Activated naive CD4-positive, alpha-beta T cell treated with anti-CD3 and anti-CD28 coated beads, Interleukin-2, amount 50 U/mL, for 72 hours (primary cell): ENCODE data around the gene RPH3AL. TPM values are rescaled to one million over a fixed set of nuclear protein-coding genes. Genes with fewer than 3 reads are reported as not detected.

Experiments
- ATAC-seq, 2 donors: fragments of 150-1000 bp; cut with Tn5 transposase; 2 replicates each; pipeline ENCODE4 v1.10.0; 2021; ENCODE audit warnings: mild to moderate bottlenecking in 2 of 2, moderate library complexity in 2 of 2
- DNase-seq, 2 donors: peaks; one replicate each; pipeline ENCODE4 v3.0.0; 2021 to 2022; ENCODE audit warnings: low spot score in 2 of 2
- H3K27ac Mint-ChIP-seq, 2 donors: one replicate each; pipeline ENCODE4 v1.8.0; 2022; ENCODE audit warnings: mild to moderate bottlenecking in 2 of 2, mixed read lengths in 2 of 2
- H3K36me3 Mint-ChIP-seq, 2 donors: one replicate each; pipeline ENCODE4 v1.8.0; 2022; ENCODE audit warnings: mixed read lengths in 2 of 2
- H3K9me3 Mint-ChIP-seq, 2 donors: one replicate each; pipeline ENCODE4 v1.8.0; 2022; ENCODE audit warnings: mixed read lengths in 2 of 2
- total RNA-seq, 2 donors: library from RNA; stranded (reverse); gene quantifications; one replicate each; pipeline ENCODE4 v1.2.3, GENCODE V29; 2022

The RPH3AL gene
- total RNA-seq, 2 donors from 2014 or later: 2.0 to 3.8 TPM

DNA sequence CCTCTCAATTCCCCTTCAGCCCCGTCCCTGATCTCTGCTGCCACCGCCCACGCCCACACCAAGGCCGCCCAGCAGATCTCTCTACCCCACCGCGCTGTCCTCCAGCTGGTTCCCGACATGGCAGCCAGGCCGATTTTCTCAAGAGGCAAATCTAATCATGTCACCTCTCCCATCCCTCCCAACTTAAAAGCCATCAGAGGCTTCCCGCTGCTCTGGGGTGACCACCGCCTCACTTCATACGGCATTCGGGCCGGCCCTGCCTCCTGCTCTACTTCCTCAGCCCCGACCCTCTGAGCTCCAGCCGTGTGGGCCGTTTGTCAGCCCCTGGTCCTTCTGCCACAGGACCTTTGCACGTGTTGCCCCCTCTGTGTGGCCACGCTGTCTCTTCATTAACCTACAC lies 63.2 kb downstream of the RPH3AL start:
- H3K9me3 Mint-ChIP-seq: no peaks in the 10 kb centered on the region
- no peak for ATAC-seq
- DNase-seq: peak in 1 of 2 donors; percentile 1
- H3K36me3 Mint-ChIP-seq: no peaks in the 10 kb centered on the region
- H3K27ac Mint-ChIP-seq: peak overlapping the region; percentile 26 to 68

DNA sequence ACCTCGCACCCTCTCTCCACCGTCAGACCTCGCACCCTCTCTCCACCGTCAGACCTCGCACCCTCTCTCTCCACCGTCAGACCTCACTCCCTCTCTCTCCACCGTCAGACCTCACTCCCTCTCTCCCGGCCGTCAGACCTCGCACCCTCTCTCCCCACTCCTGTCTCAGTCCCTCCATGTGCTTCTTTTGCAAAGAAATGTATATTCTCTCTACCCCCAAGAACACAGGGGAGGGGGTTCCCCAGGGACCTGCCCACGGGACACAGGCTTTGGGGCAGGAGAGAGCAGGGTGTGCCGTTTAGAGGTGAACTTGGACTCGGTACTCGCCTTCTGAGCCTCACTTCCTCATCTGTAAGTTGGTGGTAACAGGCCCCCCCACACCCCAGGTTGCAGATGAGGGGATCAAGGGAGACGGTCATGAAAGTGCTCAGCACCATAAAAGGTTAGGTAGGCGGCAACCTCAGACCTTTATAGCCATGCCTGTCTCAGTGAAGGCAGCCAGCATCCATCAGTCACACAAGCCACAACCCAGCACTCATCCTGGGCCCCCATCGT lies 63.7 kb downstream of the RPH3AL start:
- Mint-ChIP-seq H3K27ac (no peak overlapping the region), H3K9me3 (no peaks in the 10 kb centered on the region), H3K36me3 (no peaks in the 10 kb centered on the region)
- ATAC-seq: no peak
- no peak for DNase-seq

DNA sequence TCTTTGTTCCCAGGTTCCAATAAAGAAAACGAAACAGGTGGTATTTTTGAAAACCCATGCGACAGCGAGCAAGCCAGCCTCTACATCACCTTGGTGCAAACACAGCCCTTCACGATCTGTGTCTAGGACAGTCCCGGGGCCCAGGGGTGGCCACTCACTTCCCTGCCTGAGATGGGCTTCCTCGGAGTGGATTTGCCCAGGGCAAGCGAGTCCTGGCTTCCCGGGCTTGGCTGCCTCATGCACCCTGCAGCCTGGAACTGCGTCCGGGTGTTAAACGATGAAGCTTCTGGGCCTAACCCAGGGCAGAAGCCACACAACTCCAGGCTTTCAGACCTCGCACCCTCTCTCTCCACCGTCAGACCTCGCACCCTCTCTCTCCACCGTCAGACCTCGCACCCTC lies 66.0 kb downstream of the RPH3AL start:
- H3K36me3 Mint-ChIP-seq: no peaks in the 10 kb centered on the region
- no peak overlapping the region for H3K27ac Mint-ChIP-seq
- H3K9me3 Mint-ChIP-seq: no peaks in the 10 kb centered on the region
- ATAC-seq: no peak
- peak in 1 of 2 donors; percentile 38 for DNase-seq

DNA sequence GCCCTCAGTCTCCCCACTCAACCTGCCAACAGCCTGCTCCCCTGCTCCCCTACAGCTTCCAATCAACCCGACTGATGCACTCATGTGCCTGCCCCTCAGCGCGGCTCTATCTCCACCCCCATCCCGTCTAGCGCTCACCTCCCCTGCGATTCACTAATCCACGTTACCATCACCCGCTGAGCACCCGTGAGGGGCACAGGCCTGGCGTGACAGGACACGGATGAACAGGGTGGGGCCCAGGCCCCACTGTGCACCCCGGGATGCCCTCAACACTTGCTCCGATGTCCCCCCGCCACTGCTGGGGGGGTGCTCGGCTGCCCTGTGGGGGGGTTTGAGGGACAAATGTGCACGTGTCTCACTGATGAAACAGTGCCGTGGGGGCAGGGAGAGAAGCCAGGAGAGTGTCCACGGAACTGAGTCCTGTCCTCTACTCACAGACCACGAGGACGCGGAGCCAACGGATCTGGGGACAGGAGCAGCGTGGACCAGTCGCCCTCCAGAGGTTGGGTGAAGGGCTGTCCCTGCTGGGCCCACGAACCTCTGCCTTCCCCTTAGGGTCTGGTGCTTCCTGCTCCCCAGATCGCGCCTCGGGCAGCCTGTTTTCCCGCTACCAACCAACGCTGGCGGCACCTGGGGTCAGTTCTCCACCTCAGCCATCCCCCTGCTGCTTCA lies 66.7 kb downstream of the RPH3AL start:
- Mint-ChIP-seq H3K9me3 (no peaks in the 10 kb centered on the region), H3K36me3 (no peaks in the 10 kb centered on the region), H3K27ac (no peak overlapping the region)
- ATAC-seq: no peak
- DNase-seq: peak in 1 of 2 donors; percentile 47

DNA sequence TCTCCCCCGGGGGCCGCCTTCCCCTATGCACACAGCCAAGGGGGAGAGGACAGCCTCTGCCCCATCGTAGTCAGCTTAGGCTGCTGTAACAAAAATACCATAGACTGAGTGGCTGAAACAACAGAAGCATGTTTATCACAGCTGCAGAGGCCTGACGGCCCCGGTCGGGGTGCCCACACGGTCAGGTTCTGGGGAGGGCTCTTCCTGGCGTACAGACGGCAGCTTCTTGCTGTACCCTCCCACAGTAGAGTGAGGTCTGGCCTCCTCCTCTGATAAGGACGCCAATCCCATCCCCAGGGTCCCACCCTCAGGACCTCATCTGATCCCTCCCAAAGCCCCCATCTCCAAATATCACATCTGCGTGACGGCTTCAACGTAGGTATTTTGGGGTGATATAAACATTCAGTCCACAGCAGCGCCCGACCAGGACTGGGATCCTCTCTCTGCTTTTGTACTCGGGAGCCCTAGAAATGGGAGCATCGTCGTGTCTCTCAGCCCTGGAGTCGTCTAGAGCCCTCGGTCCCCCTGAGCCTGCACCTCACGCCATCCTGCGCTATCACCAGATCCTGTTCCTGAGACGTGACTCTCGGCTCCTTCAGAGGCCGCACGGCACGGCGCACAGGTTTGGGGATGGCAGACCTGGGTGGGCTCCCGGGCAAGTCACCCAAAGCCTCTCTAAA lies 67.8 kb downstream of the RPH3AL start:
- H3K9me3 Mint-ChIP-seq: no peaks in the 10 kb centered on the region
- no peaks in the 10 kb centered on the region for H3K36me3 Mint-ChIP-seq
- peak in 1 of 2 donors; percentile 47 for DNase-seq
- ATAC-seq: no peak
- no peak overlapping the region for H3K27ac Mint-ChIP-seq

DNA sequence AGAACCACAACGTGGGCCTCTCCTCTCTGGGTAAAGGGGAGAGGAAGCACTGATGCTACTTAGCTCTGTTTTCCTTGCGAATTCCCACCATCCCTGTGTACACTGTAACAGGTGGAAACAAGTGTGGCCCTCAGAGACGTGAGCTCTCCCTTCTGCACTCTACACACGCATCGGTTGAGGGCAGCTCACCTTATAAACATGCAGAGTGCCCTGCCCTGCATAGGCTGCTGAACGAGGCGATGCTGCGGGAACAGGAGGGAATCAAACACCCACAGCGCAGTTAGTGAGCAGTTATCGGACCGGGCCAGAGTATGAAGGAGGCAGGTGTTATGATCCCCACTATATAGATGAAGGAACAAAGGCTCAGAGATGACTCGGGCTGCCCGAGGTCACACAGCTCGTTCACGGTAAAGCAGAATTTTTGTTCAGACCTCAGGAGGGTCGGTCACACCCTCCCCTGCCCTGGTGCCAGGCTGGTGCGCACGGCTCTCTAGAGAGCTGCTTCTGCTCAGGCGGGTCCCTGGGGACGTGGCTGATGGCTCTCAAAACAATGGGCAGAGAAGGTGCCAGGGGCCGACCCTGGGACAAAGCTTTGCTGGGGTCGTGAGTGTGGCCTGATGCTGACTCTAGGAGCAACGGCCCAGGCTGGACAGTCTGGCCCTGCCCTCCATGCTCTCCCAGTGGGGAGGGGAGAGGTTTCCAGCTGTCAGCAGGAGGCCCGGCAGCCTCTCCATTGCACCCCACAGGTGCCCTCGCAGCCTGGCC lies 68.5 kb downstream of the RPH3AL start:
- no peak overlapping the region for H3K27ac Mint-ChIP-seq
- H3K9me3 Mint-ChIP-seq: no peaks in the 10 kb centered on the region
- ATAC-seq (no peak), DNase-seq (peak in 1 of 2 donors; percentile 43)
- H3K36me3 Mint-ChIP-seq: no peaks in the 10 kb centered on the region

DNA sequence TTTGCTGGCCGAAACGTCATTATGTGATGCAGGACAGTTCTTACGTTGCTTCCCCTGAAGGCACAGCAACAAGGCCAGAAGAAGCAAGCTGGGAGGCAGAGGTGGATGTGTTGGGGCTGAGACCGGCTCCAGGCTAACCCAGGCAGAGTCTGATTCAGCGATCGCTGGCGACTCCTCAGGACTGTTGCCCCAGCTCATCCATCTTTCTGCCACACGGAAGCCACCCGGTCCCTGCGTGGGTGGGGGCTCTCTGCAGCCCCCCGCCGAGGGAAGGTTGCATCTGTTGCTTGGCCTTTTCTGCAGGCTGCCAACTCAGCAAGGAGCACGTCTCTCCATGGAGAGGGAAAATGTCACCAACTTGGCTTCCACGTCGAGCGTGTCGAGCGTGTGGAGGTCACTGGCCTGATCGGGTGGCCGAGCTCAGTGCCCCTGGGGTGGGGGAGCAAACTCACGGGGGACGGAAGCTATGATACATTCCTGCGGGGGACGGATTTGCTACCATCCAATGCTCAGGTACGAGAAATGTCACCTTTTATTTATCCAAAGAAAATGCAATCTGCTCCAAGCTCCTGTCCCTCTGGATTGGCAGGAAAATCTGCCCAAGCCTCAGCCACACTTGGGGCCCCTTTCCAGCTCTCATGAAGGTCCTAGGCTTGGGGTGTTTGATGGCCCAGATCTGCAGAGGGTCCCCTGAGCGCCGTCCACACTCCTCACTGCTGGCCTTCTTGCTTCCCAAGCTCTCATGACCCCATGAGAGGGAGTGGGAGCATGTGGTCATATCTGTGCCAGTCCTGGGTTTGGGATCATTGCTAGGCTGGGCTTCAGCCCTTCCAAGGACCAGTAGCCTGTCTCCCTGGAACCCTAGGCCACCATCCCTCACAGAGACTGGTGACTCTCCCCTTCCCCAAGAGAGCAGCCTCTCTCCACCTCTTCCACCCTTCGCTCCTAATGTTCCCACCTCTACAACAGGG lies 69.4 kb downstream of the RPH3AL start:
- DNase-seq: peak in 1 of 2 donors; percentile 40
- H3K9me3 Mint-ChIP-seq: no peaks in the 10 kb centered on the region
- H3K27ac Mint-ChIP-seq: no peak overlapping the region
- ATAC-seq: no peak
- no peaks in the 10 kb centered on the region for H3K36me3 Mint-ChIP-seq

DNA sequence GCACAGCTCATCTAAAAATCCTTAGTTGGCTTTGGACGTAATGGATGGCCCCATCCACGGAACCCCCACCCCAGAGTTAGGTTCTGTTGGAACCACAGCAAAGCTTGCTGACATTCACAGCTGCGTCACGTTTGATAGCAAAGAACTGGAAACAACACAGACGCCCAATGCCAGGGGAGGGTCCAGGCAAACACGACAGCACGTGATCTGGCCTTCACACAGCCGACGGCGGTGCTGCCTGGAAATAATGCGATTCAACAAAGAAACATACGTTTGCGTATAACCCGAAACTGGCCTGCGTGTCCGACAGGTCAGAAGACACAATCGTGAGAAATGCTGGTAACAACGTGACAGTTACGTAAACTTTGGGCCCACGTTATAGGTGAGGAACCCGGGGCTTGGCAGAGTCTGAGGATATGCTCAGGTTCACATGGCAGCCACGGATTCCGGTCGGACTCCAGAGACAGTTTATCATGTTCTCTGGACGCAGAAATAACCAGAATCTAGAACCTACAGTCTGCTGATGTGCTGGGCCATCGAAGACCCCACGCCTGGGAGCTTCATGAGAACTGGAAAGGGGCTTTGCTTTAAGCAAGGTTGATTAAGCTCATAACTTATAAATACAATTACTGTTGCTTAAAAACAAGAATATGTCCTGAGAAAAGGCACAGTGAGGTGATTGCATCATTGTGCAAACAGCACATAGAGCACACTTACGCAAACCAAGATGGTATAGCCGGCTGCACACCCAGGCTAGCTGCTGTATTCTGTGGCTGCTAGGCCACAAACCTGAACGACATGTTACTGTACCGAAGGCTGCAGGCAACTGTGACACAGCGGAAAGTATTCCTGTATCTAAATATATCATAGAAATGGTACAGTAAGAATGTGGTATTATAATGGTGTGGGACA lies 70.4 kb downstream of the RPH3AL start:
- Mint-ChIP-seq H3K9me3 (no peaks in the 10 kb centered on the region), H3K36me3 (no peaks in the 10 kb centered on the region), H3K27ac (no peak overlapping the region)
- ATAC-seq: no peak
- DNase-seq: peak in 1 of 2 donors; percentile 23

DNA sequence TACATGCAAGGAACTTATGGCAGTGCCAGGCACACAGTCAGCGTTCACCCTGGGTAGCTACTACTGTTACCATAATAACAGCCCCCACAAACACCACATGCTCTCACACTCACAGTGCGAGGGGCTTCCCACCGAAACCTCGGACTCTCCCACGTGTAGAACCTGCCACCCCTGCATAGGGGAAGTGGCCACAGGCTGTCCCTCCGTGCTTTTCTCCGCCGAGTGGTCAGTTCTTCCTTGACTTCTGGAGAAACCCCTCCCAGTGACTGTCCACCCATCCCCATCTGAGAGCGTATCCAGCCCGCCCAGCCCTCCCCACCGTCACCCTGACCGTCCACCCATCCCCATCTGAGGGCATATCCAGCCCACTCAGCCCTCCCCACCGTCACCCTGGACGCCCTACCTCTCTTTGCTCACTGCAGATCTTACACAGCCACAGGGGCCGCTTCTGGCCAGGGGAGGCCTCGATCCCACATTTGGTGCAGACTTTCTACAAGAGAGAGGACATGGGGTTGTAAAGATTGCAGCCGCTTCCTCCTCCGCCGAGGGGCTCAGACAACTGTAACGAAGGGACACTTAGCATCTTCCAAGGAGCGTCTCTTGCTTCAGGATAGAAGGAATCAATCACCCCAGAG lies 71.1 kb downstream of the RPH3AL start:
- Mint-ChIP-seq H3K36me3 (no peaks in the 10 kb centered on the region), H3K27ac (no peak overlapping the region), H3K9me3 (no peaks in the 10 kb centered on the region)
- no peak for ATAC-seq
- no peak for DNase-seq

DNA sequence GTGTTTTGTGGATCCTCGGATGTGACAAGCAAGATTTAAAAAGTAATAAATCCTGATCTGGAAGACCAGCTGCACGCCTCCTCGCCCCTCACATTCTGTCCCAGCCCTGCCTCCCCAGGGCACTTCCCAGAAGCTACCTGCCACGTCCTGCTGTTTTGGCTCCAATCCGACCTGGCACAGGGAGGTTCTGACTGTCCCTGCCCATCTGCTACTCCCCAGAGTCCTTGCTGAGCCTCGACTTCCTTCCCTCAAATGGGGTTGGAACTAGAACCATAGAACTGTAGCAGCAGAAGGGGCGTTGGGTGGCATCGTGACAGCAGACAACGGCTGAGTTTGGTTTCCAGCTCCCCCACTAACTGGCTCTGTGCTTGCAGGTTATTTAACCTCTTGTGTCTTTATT lies 71.7 kb downstream of the RPH3AL start:
- Mint-ChIP-seq H3K27ac (no peak overlapping the region), H3K36me3 (no peaks in the 10 kb centered on the region), H3K9me3 (no peaks in the 10 kb centered on the region)
- ATAC-seq (no peak), DNase-seq (no peak)

DNA sequence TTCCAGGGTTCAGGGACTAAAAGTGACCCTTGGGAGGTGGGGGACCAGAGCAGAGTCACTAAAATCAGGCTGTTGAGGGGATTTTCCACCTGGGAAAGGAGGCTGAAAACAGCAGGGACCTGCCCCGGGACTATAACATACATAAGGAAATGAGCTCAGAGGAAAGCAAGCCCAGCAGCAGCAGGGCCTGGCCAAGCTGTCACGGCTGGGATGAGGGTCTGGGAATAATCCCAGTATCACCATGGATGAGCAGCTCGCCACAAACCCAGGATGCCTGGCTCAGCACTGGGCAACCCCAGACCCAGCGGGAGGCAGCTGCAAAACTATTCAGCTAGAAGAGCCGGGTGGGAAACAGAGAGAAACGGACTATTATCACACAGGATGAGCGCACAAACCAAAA lies 72.4 kb downstream of the RPH3AL start:
- H3K36me3 Mint-ChIP-seq: no peaks in the 10 kb centered on the region
- H3K9me3 Mint-ChIP-seq: no peaks in the 10 kb centered on the region
- H3K27ac Mint-ChIP-seq: peak overlapping the region in 1 of 2 donors; percentile 26
- ATAC-seq (no peak), DNase-seq (no peak)

DNA sequence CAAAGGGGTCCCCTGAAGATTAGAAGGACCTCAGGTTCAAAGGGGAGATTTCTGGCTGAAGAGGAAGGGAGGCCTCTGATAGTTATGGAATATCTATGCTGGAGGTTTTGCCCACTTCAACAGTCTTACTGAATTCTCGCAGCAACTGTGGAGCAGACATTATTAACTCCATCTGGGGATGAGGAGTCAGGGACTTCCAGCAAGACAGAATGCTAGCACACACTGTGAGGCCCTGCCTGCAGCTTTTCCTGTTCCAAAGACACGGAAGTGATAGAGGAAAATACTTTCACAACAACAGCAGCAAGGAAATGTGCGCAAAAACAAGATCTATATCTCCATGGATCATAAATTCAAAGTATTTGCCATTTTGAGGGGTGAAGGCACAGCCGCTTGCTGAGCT lies 72.8 kb downstream of the RPH3AL start:
- Mint-ChIP-seq H3K9me3 (no peaks in the 10 kb centered on the region), H3K36me3 (no peaks in the 10 kb centered on the region), H3K27ac (peak overlapping the region in 1 of 2 donors; percentile 26)
- no peak for DNase-seq
- no peak for ATAC-seq

DNA sequence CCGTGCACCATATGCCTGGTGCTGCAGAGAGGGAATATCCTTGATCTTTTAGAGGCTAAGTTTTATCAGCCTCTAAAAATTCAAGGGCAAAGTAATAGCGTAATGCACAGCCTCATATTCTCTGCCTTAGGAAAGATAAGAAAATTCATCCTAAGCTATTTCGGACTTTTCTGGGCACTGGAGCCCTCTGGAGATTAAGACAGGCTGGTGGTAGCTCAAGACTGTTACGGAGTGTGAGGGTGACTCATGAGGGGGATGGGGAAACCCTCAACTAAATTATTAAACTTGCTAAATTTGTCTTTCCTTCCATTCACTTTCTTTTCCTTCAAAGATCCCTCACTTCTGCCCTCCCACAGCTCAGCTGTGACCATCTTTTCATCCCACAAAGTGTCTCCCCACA lies 73.3 kb downstream of the RPH3AL start:
- H3K27ac Mint-ChIP-seq: peak overlapping the region in 1 of 2 donors; percentile 26
- H3K9me3 Mint-ChIP-seq: no peaks in the 10 kb centered on the region
- DNase-seq: no peak
- ATAC-seq: no peak
- no peaks in the 10 kb centered on the region for H3K36me3 Mint-ChIP-seq

DNA sequence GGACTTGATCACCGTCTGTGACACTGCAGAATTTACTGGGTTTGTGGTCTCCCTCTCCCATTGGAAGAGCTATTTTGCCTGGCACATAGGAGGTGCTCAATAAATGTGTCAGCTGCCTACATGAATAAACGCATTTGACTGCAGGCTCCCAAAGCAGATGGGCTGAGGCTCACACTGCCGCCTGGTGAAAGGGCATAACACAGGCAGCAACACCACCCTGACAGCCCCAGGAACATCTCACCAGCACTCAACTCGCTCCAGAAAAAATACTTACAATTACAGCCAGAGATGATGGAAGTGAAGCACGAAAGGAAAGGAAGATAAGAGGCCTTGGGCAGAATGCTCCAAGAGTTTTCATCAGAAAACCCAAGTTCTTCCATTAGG lies 73.9 kb downstream of the RPH3AL start:
- no peaks in the 10 kb centered on the region for H3K9me3 Mint-ChIP-seq
- ATAC-seq: no peak

DNA sequence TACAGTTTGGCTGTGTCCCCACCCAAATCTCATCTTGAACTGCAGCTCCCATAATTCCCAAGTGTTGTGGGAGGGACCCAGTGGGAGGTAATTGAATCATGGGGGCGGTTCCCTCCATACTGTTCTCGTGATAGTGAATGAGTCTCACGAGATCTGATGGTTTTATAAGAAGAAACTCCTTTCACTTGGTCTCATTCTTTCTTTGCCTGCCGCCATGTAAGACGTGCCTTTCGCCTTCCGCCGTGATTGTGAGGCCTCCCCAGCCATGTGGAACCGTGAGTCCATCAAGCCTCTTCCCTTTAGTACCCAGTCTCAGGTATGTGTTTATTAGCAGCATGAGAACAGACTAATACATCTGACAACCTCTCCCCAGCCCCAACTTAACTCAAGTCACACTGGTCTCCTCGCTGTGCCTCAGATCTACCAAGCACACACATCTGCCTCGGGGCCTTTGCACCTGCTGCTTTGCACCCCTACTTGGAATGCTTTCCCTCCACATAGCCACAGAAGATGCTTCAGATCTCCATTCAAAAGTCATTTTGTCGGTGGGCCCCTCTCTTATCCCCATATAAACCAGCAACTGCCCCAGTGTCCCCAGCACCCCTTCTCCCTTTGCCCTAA lies 74.4 kb downstream of the RPH3AL start:
- H3K27ac Mint-ChIP-seq: no peak overlapping the region
- DNase-seq: no peak

More for the DNA sequence above, 73.9 kb downstream of the RPH3AL start:
- no peak for DNase-seq
- no peaks in the 10 kb centered on the region for H3K36me3 Mint-ChIP-seq
- no peak overlapping the region for H3K27ac Mint-ChIP-seq

More for the DNA sequence above, 74.4 kb downstream of the RPH3AL start:
- no peak for ATAC-seq
- H3K36me3 Mint-ChIP-seq: no peaks in the 10 kb centered on the region
- no peaks in the 10 kb centered on the region for H3K9me3 Mint-ChIP-seq
